GM12875 (cell line): Measurements from ENCODE around the gene KCNIP3.

Source experiments
- H3K4me3 ChIP-seq: one replicate; pipeline ENCODE4 v1.5.1; 2011; ENCODE audit warnings: low read depth, low read length, control low read depth
- CTCF ChIP-seq: IDR thresholded peaks from 2 replicates; pipeline ENCODE4 v1.5.1; 2011; ENCODE audit warnings: low read depth, mild to moderate bottlenecking, control low read depth, inconsistent platforms, low read length, moderate library complexity, borderline replicate concordance; ENCODE audit not compliant: insufficient read depth

The KCNIP3 gene

GRCh38 chr2:95296011-95296410 lies 1.1 kb upstream of the KCNIP3 start:
- no peak overlapping the region for H3K4me3 ChIP-seq
- TF ChIP-seq CTCF, result no peak

GRCh38 chr2:95297639-95298395 lies 670 bp downstream of the KCNIP3 start:
- H3K4me3 ChIP-seq, result no peak overlapping the region
- no peak for TF ChIP-seq CTCF

GRCh38 chr2:95298486-95299111 lies 1.5 kb downstream of the KCNIP3 start:
- H3K4me3 ChIP-seq, result no peak overlapping the region
- TF ChIP-seq CTCF, result no peak

GRCh38 chr2:95299961-95300360 lies 2.8 kb downstream of the KCNIP3 start:
- no peak overlapping the region for H3K4me3 ChIP-seq
- no peak for TF ChIP-seq CTCF

- no peak overlapping the region for H3K4me3 ChIP-seq
Observed at GRCh38 chr2:95300450-95300849, 3.3 kb downstream of the KCNIP3 start.

GRCh38 chr2:95301186-95301585 lies 4.0 kb downstream of the KCNIP3 start:
- no peak for TF ChIP-seq CTCF
- no peak overlapping the region for H3K4me3 ChIP-seq

More at GRCh38 chr2:95300450-95300849, 3.3 kb downstream of the KCNIP3 start:
- TF ChIP-seq CTCF, result no peak

GRCh38 chr2:95301876-95302641 lies 4.9 kb downstream of the KCNIP3 start:
- no peak for TF ChIP-seq CTCF
- no peak overlapping the region for H3K4me3 ChIP-seq
